HG03354 (cell line): ENCODE measurements around the gene SH3BGR.
"Not testable (repeated sequence)": the region's sequence is repeated elsewhere in the genome, so short reads cannot be mapped to it uniquely, and the experiment has no call there.

ENCODE experiments used
- ATAC-seq: cut with Tn5 transposase; IDR thresholded peaks from one replicate; pipeline ENCODE4 v1.9.1; 2021; ENCODE audit warnings: mild to moderate bottlenecking; ENCODE audit not compliant: unreplicated experiment, poor library complexity, severe bottlenecking

Gene SH3BGR

GRCh38 chr21:39537571-39537970, 85.8 kb downstream of the SH3BGR start:
- no peak for ATAC-seq

GRCh38 chr21:39538453-39539042, 86.8 kb downstream of the SH3BGR start:
- ATAC-seq: no peak

GRCh38 chr21:39540367-39540766, 88.6 kb downstream of the SH3BGR start:
- ATAC-seq: not testable (repeated sequence)

- ATAC-seq: no peak
Observed at GRCh38 chr21:39542736-39543135, 91.0 kb downstream of the SH3BGR start.

- ATAC-seq: no peak
Observed at GRCh38 chr21:39546522-39546921, 94.8 kb downstream of the SH3BGR start.

- no peak for ATAC-seq
Observed at GRCh38 chr21:39552856-39553255, 101.1 kb downstream of the SH3BGR start.

- ATAC-seq: no peak
Observed at GRCh38 chr21:39553331-39553730, 101.6 kb downstream of the SH3BGR start.

- no peak for ATAC-seq
Observed at GRCh38 chr21:39555911-39556590, 104.3 kb downstream of the SH3BGR start.

- ATAC-seq: no peak
Observed at GRCh38 chr21:39559511-39559910, 107.7 kb downstream of the SH3BGR start.

GRCh38 chr21:39561140-39561539, 109.4 kb downstream of the SH3BGR start:
- ATAC-seq: no peak

- ATAC-seq: no peak
Observed at GRCh38 chr21:39562791-39563770, 111.3 kb downstream of the SH3BGR start.

GRCh38 chr21:39564200-39564599, 112.4 kb downstream of the SH3BGR start:
- ATAC-seq: no peak
